ENCODE data around the gene DCTN2.
A peak's percentile ranks its signal among the peaks of the same experiment; 100 is the strongest.

DCTN2 gene

DNA sequence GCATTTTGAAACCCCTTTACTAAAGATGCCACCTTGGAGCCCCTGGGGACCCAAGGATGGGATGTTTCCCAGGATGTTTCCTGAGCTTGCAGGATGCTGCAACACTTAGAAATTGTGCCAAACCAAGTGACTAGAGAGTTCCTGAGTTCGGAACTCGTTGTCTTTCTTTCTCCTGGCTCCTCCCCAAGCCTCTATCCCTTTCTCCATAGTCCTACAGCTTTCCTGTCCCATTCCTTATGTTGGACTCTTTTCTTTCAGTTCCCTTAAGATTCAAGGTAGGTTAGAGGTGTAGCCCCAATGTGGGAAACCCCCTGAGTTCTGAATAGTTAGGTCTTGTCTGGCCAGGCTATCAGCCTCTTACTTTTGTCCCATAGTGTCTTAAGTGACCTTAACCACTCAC lies 1.5 kb upstream of the DCTN2 start:
- Histone ChIP-seq H3K4me1 (ENCODE audit: insufficient read depth, insufficient read length) (peaks cover 12% of the 10 kb centered on the region), H3K9ac (ENCODE audit: insufficient read length, low read depth) (no peak overlapping the region), H3K36me3 (ENCODE audit: insufficient read depth, insufficient read length, low read length) (peaks cover 16% of the 10 kb centered on the region), H3K4me3 (ENCODE audit: insufficient read length, low read depth) (no peak overlapping the region), H3K9me3 (ENCODE audit: insufficient read depth, low read length) (no peaks in the 10 kb centered on the region), H3K27me3 (ENCODE audit: insufficient read depth, insufficient read length) (peaks cover 42% of the 10 kb centered on the region)
- no peak for TF ChIP-seq SUZ12 (IDR thresholded peaks at IDR 0.05; ENCODE audit: extremely low read depth, insufficient read depth, insufficient read length)
- no peak for TF ChIP-seq YY1 (IDR thresholded peaks at IDR 0.05; ENCODE audit: insufficient read depth, insufficient read length)
- TF ChIP-seq ZNF274 (IDR thresholded peaks at IDR 0.05; ENCODE audit: low read depth, low read length), result no peak
- no peak for DNase-seq (ENCODE audit: low read depth, low spot score)

DNA sequence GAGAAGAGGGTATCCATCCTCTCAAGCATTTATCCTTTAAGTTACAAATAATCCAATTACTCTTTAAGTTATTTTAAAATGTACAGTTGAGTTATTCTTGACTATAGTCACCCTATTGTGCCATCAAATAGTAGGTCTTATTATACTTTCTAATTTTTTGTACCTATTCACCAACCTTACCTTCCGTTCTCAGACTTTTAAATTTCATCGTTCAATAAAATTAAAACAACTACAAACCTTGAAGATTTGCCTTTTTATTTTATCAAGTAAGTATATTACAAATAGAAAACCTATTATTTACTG lies 972 bp upstream of the DCTN2 start:
- TF ChIP-seq YY1 (IDR thresholded peaks at IDR 0.05; ENCODE audit: insufficient read depth, insufficient read length) (no peak), SUZ12 (IDR thresholded peaks at IDR 0.05; ENCODE audit: extremely low read depth, insufficient read depth, insufficient read length) (no peak), ZNF274 (IDR thresholded peaks at IDR 0.05; ENCODE audit: low read depth, low read length) (no peak)
- no peak overlapping the region for H3K9ac ChIP-seq (ENCODE audit: insufficient read length, low read depth)

DNA sequence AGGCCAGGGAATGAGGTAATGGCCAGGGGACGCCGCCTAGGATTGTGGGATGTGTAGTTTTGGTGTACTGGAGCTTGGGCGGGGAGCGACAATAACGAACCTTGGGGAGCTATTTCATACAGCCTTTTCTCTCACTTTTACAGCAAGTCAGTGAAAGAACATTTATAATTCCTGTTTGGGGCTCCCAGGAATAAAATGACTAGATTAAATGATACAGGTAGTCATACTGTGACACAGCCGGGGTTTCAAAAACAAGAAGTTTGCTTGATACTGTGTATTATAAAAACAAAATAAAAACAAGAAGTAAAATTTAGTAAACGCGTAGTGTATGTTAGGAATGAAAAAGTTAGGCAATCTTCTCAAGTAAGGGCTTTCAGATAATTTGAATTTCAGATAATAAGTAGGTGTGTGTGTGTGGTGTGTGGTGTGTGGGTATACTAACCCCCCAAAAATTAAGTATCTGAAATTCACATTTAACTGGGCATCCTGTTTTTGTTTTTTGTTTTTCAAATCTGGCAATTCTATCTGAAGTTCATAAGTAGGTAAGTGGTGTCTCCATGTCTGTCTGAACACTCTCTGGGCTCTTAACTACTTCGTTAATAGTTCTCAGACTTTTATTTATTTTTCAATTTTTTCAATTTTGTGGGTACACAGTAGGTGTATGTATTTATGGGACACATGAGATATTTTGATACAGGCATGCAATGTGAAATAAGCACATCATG lies 458 bp upstream of the DCTN2 start:
- no peak for TF ChIP-seq SUZ12 (IDR thresholded peaks at IDR 0.05; ENCODE audit: extremely low read depth, insufficient read depth, insufficient read length)
- TF ChIP-seq YY1 (IDR thresholded peaks at IDR 0.05; ENCODE audit: insufficient read depth, insufficient read length), result no peak
- no peak for TF ChIP-seq ZNF274 (IDR thresholded peaks at IDR 0.05; ENCODE audit: low read depth, low read length)
- DNase-seq (ENCODE audit: low read depth, low spot score), result no peak
- H3K27me3 ChIP-seq (ENCODE audit: insufficient read depth, insufficient read length), result peaks cover 42% of the 10 kb centered on the region
- H3K9ac ChIP-seq (ENCODE audit: insufficient read length, low read depth), result no peak overlapping the region
- peaks cover 12% of the 10 kb centered on the region for H3K4me1 ChIP-seq (ENCODE audit: insufficient read depth, insufficient read length)
- peak overlapping the region; percentile 86 for H3K4me3 ChIP-seq (ENCODE audit: insufficient read length, low read depth)
- H3K9me3 ChIP-seq (ENCODE audit: insufficient read depth, low read length), result no peaks in the 10 kb centered on the region
- H3K36me3 ChIP-seq (ENCODE audit: insufficient read depth, insufficient read length, low read length), result peaks cover 19% of the 10 kb centered on the region

More for the DNA sequence above, 972 bp upstream of the DCTN2 start:
- H3K4me3 ChIP-seq (ENCODE audit: insufficient read length, low read depth), result no peak overlapping the region
- no peak for DNase-seq (ENCODE audit: low read depth, low spot score)
- peaks cover 42% of the 10 kb centered on the region for H3K27me3 ChIP-seq (ENCODE audit: insufficient read depth, insufficient read length)
- H3K9me3 ChIP-seq (ENCODE audit: insufficient read depth, low read length), result no peaks in the 10 kb centered on the region
- H3K36me3 ChIP-seq (ENCODE audit: insufficient read depth, insufficient read length, low read length), result peaks cover 16% of the 10 kb centered on the region
- H3K4me1 ChIP-seq (ENCODE audit: insufficient read depth, insufficient read length), result peaks cover 12% of the 10 kb centered on the region

DNA sequence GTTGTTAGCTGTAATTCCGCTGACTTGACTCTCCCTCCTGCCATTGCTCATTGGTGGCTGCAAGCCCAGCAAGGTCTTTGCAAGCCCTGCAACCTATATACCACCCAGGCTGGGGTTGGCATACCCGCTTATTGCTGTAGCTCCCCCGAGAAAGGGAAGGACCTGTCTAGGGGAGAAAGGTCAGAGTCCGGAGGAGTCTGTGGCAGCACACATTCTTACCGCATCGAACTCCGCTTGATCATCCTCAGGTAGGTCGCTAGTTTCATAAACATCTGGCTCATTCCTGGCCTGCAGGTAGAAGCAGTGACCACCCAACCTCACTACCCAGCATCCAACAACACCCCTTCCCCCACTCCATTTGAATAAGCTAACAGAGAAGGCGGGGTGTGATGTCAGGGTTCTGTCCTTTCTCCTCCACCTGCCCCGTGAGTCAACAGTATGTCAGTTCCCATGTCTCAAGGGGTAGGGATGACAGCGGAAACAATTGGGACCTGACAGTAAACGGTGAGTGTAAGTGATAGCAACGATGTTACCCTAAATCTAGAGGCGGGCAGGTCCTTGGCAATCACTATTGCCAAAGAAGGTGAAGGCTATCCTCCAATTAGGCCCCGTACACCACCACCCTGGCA lies 1.1 kb downstream of the DCTN2 start:
- Histone ChIP-seq H3K36me3 (ENCODE audit: insufficient read depth, insufficient read length, low read length) (peaks cover 34% of the 10 kb centered on the region), H3K9me3 (ENCODE audit: insufficient read depth, low read length) (no peaks in the 10 kb centered on the region), H3K4me3 (ENCODE audit: insufficient read length, low read depth) (peak overlapping the region; percentile 86), H3K27me3 (ENCODE audit: insufficient read depth, insufficient read length) (peaks cover 34% of the 10 kb centered on the region), H3K4me1 (ENCODE audit: insufficient read depth, insufficient read length) (peaks cover 9% of the 10 kb centered on the region), H3K9ac (ENCODE audit: insufficient read length, low read depth) (peak overlapping the region; percentile 94)
- no peak for TF ChIP-seq SUZ12 (IDR thresholded peaks at IDR 0.05; ENCODE audit: extremely low read depth, insufficient read depth, insufficient read length)
- no peak for TF ChIP-seq YY1 (IDR thresholded peaks at IDR 0.05; ENCODE audit: insufficient read depth, insufficient read length)
- no peak for TF ChIP-seq ZNF274 (IDR thresholded peaks at IDR 0.05; ENCODE audit: low read depth, low read length)
- no peak for DNase-seq (ENCODE audit: low read depth, low spot score)

DNA sequence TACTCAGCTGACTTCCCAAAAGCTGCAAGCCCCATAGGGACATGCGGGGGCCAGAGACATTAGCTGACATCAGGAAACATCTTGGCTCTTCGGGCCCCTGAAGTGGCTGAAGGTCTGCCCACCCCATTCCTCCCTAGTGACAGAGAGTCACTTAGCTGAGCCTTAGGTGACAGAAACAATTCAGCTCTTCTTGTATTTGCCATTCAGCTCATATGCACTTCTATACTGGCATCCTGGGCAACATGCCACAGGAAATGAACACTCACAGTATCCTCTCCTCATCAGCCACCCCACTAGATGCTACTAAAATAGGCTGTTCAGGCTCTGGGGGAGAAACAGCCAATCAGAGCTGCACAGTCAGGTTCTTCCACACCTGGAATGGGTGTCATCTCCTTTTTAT lies 3.4 kb downstream of the DCTN2 start:
- Histone ChIP-seq H3K9ac (ENCODE audit: insufficient read length, low read depth) (no peak overlapping the region), H3K27me3 (ENCODE audit: insufficient read depth, insufficient read length) (peaks cover 14% of the 10 kb centered on the region), H3K9me3 (ENCODE audit: insufficient read depth, low read length) (no peaks in the 10 kb centered on the region), H3K4me3 (ENCODE audit: insufficient read length, low read depth) (no peak overlapping the region), H3K4me1 (ENCODE audit: insufficient read depth, insufficient read length) (peaks cover 9% of the 10 kb centered on the region), H3K36me3 (ENCODE audit: insufficient read depth, insufficient read length, low read length) (peaks cover 49% of the 10 kb centered on the region)
- no peak for DNase-seq (ENCODE audit: low read depth, low spot score)
- no peak for TF ChIP-seq YY1 (IDR thresholded peaks at IDR 0.05; ENCODE audit: insufficient read depth, insufficient read length)

DNA sequence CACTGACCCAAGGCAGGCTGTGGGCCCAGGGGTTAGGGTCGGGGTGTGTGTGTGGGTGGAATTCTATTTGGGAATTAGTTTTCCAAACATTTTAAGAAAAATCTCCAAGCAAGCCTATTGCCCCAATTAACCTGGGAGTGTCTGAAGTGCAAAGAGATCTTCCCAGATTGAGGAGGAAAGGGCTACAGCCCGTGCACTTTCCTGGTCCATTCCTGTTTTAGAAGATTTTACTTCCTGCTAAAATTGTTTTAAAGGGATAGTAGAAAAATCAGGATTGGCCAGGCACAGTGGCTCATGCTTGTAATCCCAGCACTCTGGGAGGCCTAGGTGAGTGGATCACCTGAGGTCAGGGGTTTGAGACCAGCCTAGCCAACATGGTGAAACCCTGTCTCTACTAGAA lies 5.3 kb downstream of the DCTN2 start:
- H3K36me3 ChIP-seq (ENCODE audit: insufficient read depth, insufficient read length, low read length), result peaks cover 61% of the 10 kb centered on the region
- H3K4me3 ChIP-seq (ENCODE audit: insufficient read length, low read depth), result no peak overlapping the region
- TF ChIP-seq SUZ12 (IDR thresholded peaks at IDR 0.05; ENCODE audit: extremely low read depth, insufficient read depth, insufficient read length), result no peak
- TF ChIP-seq YY1 (IDR thresholded peaks at IDR 0.05; ENCODE audit: insufficient read depth, insufficient read length), result no peak
- TF ChIP-seq ZNF274 (IDR thresholded peaks at IDR 0.05; ENCODE audit: low read depth, low read length), result no peak
- H3K9me3 ChIP-seq (ENCODE audit: insufficient read depth, low read length), result no peaks in the 10 kb centered on the region
- H3K4me1 ChIP-seq (ENCODE audit: insufficient read depth, insufficient read length), result peaks cover 9% of the 10 kb centered on the region
- no peaks in the 10 kb centered on the region for H3K27me3 ChIP-seq (ENCODE audit: insufficient read depth, insufficient read length)
- no peak overlapping the region for H3K9ac ChIP-seq (ENCODE audit: insufficient read length, low read depth)
- DNase-seq (ENCODE audit: low read depth, low spot score), result no peak

DNA sequence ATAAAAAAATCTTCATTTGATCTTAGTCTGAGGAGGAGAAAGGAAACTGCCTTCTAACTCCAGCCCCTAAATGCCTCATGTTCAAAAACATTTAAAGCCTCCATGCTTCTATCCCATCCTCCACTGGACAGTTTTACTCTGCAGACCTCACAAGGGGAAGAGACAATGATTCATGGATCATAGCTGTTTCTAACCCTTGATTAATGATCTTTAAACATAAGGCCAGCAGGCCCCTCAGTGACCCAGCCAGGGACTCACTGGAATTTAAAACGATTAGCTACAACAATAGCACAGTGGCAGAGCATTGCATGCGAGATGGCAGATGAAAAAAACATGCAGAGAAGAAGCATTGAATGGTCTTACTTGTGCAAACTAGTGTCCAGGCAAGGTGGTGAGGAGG lies 6.0 kb downstream of the DCTN2 start:
- H3K9me3 ChIP-seq (ENCODE audit: insufficient read depth, low read length), result no peaks in the 10 kb centered on the region
- no peak for DNase-seq (ENCODE audit: low read depth, low spot score)
- H3K36me3 ChIP-seq (ENCODE audit: insufficient read depth, insufficient read length, low read length), result peaks cover 67% of the 10 kb centered on the region

More for the DNA sequence above, 6.0 kb downstream of the DCTN2 start:
- H3K4me3 ChIP-seq (ENCODE audit: insufficient read length, low read depth), result no peak overlapping the region
- H3K27me3 ChIP-seq (ENCODE audit: insufficient read depth, insufficient read length), result no peaks in the 10 kb centered on the region
- no peak overlapping the region for H3K9ac ChIP-seq (ENCODE audit: insufficient read length, low read depth)
- TF ChIP-seq ZNF274 (IDR thresholded peaks at IDR 0.05; ENCODE audit: low read depth, low read length) (no peak), YY1 (IDR thresholded peaks at IDR 0.05; ENCODE audit: insufficient read depth, insufficient read length) (no peak), SUZ12 (IDR thresholded peaks at IDR 0.05; ENCODE audit: extremely low read depth, insufficient read depth, insufficient read length) (no peak)
- H3K4me1 ChIP-seq (ENCODE audit: insufficient read depth, insufficient read length), result peaks cover 4% of the 10 kb centered on the region
